Natural killer cell (primary cell): ENCODE measurements around the gene CD83. TPM values are rescaled to one million over a fixed set of nuclear protein-coding genes. Genes with fewer than 3 reads are reported as not detected.

Experiments used
- ATAC-seq, 3 donors: fragments of 150-1000 bp in 2 of 3; fragments of 200-7000 bp in 1 of 3; cut with Tn5 transposase; 1 replicate in 1 of 3; 2 replicates in 2 of 3; pipeline ENCODE4 v1.10.0; 2021; ENCODE audit warnings: mild to moderate bottlenecking in 2 of 3, moderate library complexity in 2 of 3
- DNase-seq, 2 donors: peaks; one replicate each; pipeline versions ENCODE4 v3.0.0 to v3.0.0-alpha.2; 2013 to 2021; ENCODE audit warnings: mixed read lengths in 1 of 2
- H3K27ac ChIP-seq: one replicate; pipeline ENCODE4 v1.5.1; 2013; ENCODE audit warnings: mild to moderate bottlenecking, low read length
- H3K27me3 ChIP-seq: one replicate; pipeline ENCODE4 v1.6.1; 2013; ENCODE audit warnings: low read length; ENCODE audit not compliant: control insufficient read depth, insufficient read depth
- H3K36me3 ChIP-seq: one replicate; pipeline ENCODE4 v1.6.1; 2013; ENCODE audit warnings: low read length; ENCODE audit not compliant: control insufficient read depth, insufficient read depth
- H3K4me1 ChIP-seq: one replicate; pipeline ENCODE4 v1.6.1; 2013; ENCODE audit warnings: low read length; ENCODE audit not compliant: control insufficient read depth, insufficient read depth
- H3K4me3 ChIP-seq: one replicate; pipeline ENCODE4 v1.5.1; 2013; ENCODE audit warnings: low read length
- H3K9me3 ChIP-seq: one replicate; pipeline ENCODE4 v1.6.1; 2013; ENCODE audit warnings: low read length; ENCODE audit not compliant: control insufficient read depth, insufficient read depth
- H3K27ac Mint-ChIP-seq, 2 donors: one replicate each; pipeline ENCODE4 v1.8.0; 2022; ENCODE audit warnings: mild to moderate bottlenecking in 2 of 2, mixed read lengths in 2 of 2, moderate library complexity in 1 of 2
- H3K27me3 Mint-ChIP-seq, 2 donors: one replicate each; pipeline ENCODE4 v1.8.0; 2022; ENCODE audit warnings: low read depth in 2 of 2, mixed read lengths in 2 of 2
- H3K36me3 Mint-ChIP-seq: one replicate; pipeline ENCODE4 v1.8.0; 2022; ENCODE audit warnings: mixed read lengths
- H3K4me1 Mint-ChIP-seq, 2 donors: one replicate each; pipeline ENCODE4 v1.8.0; 2022; ENCODE audit warnings: mixed read lengths in 2 of 2
- H3K4me3 Mint-ChIP-seq: one replicate; pipeline ENCODE4 v1.8.0; 2022; ENCODE audit warnings: mild to moderate bottlenecking, moderate library complexity, mixed read lengths
- H3K9me3 Mint-ChIP-seq, 2 donors: one replicate each; pipeline ENCODE4 v1.8.0; 2022; ENCODE audit warnings: mixed read lengths in 2 of 2
- WGBS: methylation state at CpG from one replicate; pipeline ENCODE4 v1.1.7; 2013; ENCODE audit warnings: missing lambda C conversion rate; ENCODE audit not compliant: insufficient coverage; 5-methylcytosine and 5-hydroxymethylcytosine counted together
- intact Hi-C: fragments of 100-400 bp; cut with micrococcal nuclease; formaldehyde crosslinking; loops from one replicate; pipeline ENCODE4 v1.14.2; 2022
- total RNA-seq, 4 donors: library from RNA; stranded (reverse); fragments of 120-200 nt in 1 of 4; gene quantifications; one replicate each; pipeline versions ENCODE4 v1.2.3 to v1.2.4, GENCODE V29; 2013 to 2022
- TF ChIP-seq, protein P1 (sequence below): fragments of 200-600 bp; IDR thresholded peaks from one replicate; pipeline ENCODE4 v1.8.0; 2022; ENCODE audit warnings: antibody characterized with exemption

CD83 gene
- total RNA-seq, 3 donors from 2014 or later (not counting 1 experiment from before 2014, with no cell fraction given) = 54.8 to 110 (median 64.3) TPM

GRCh38 chr6:14120546-14120945, 3.0 kb downstream of the CD83 start:
- Mint-ChIP-seq H3K4me3 (no peak overlapping the region), H3K27ac (peak overlapping the region; percentile 22 to 53), H3K27me3 (no peaks in the 10 kb centered on the region), H3K36me3 (no peaks in the 10 kb centered on the region), H3K4me1 (peaks cover 22 to 25% of the 10 kb centered on the region in 2 donors), H3K9me3 (no peaks in the 10 kb centered on the region)
- intact Hi-C loops = no loop called here
- Histone ChIP-seq H3K4me3 (no peak overlapping the region), H3K9me3 (no peaks in the 10 kb centered on the region), H3K27me3 (no peaks in the 10 kb centered on the region), H3K4me1 (peaks cover 26% of the 10 kb centered on the region), H3K36me3 (no peaks in the 10 kb centered on the region), H3K27ac (peak overlapping the region; percentile 53)
- DNase-seq = no peak
- WGBS = 92% methylated on average over 1 of the region's 1 CpG
- TF ChIP-seq, protein P1, sequence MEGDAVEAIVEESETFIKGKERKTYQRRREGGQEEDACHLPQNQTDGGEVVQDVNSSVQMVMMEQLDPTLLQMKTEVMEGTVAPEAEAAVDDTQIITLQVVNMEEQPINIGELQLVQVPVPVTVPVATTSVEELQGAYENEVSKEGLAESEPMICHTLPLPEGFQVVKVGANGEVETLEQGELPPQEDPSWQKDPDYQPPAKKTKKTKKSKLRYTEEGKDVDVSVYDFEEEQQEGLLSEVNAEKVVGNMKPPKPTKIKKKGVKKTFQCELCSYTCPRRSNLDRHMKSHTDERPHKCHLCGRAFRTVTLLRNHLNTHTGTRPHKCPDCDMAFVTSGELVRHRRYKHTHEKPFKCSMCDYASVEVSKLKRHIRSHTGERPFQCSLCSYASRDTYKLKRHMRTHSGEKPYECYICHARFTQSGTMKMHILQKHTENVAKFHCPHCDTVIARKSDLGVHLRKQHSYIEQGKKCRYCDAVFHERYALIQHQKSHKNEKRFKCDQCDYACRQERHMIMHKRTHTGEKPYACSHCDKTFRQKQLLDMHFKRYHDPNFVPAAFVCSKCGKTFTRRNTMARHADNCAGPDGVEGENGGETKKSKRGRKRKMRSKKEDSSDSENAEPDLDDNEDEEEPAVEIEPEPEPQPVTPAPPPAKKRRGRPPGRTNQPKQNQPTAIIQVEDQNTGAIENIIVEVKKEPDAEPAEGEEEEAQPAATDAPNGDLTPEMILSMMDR = no peak
- no peak for ATAC-seq

DNA sequence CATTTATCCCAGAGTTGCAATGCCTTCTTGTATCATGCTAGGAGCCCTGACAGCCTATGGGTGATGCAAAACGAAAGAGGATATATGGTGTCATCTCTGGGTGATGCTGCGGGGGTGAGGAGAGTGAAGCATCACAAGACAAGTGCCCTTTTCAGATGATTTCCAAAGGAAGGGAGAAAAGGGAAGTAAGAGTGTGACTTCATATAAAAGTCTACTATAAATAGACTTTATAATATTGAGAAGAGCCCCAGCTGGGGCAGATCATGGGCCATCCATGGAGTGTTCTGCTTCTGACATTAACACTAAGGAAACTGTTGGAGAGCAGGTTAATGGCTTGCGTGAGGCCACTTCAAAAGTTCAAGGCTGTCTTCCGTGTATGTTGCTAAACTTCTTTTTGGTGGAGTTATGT, 4.4 kb downstream of the CD83 start:
- intact Hi-C loops = no loop called here
- H3K4me3 ChIP-seq = no peak overlapping the region
- no peaks in the 10 kb centered on the region for H3K36me3 Mint-ChIP-seq
- no peaks in the 10 kb centered on the region for H3K27me3 Mint-ChIP-seq
- peaks cover 2% of the 10 kb centered on the region for H3K36me3 ChIP-seq
- H3K9me3 Mint-ChIP-seq = no peaks in the 10 kb centered on the region
- H3K27ac ChIP-seq = peak overlapping the region; percentile 89
- H3K27me3 ChIP-seq = no peaks in the 10 kb centered on the region
- 66% methylated on average over 4 of the region's 4 CpGs for WGBS
- H3K4me3 Mint-ChIP-seq = peak overlapping the region; percentile 6
- H3K27ac Mint-ChIP-seq = peak overlapping the region in 1 of 2 donors; percentile 79
- peaks cover 25% of the 10 kb centered on the region in 2 donors for H3K4me1 Mint-ChIP-seq
- DNase-seq (peak in 1 of 2 donors; percentile 36), ATAC-seq (peak in 1 of 3 donors; percentile 8)
- TF ChIP-seq, protein P1 = no peak
- no peaks in the 10 kb centered on the region for H3K9me3 ChIP-seq
- peaks cover 25% of the 10 kb centered on the region for H3K4me1 ChIP-seq

- ATAC-seq = no peak
- no peaks in the 10 kb centered on the region for H3K9me3 Mint-ChIP-seq
- intact Hi-C loops = no loop called here
These were observed 6.0 kb downstream of the CD83 start for GRCh38 chr6:14123386-14124111.

More at GRCh38 chr6:14123386-14124111, 6.0 kb downstream of the CD83 start:
- peaks cover 16 to 22% of the 10 kb centered on the region in 2 donors for H3K4me1 Mint-ChIP-seq
- no peak for DNase-seq
- no peak overlapping the region for H3K27ac Mint-ChIP-seq
- H3K4me3 ChIP-seq = no peak overlapping the region
- H3K9me3 ChIP-seq = no peaks in the 10 kb centered on the region
- peaks cover 13% of the 10 kb centered on the region for H3K4me1 ChIP-seq
- peak overlapping the region; percentile 89 for H3K27ac ChIP-seq
- H3K4me3 Mint-ChIP-seq = no peak overlapping the region
- H3K36me3 ChIP-seq = peaks cover 2% of the 10 kb centered on the region
- 87% methylated on average over 6 of the region's 6 CpGs for WGBS
- no peaks in the 10 kb centered on the region for H3K27me3 ChIP-seq
- TF ChIP-seq, protein P1 = no peak
- no peaks in the 10 kb centered on the region for H3K36me3 Mint-ChIP-seq
- no peaks in the 10 kb centered on the region for H3K27me3 Mint-ChIP-seq
